Ascending aorta (tissue), 2 donors: ENCODE results near the gene MARCHF3. TPM values are rescaled to one million over a fixed set of nuclear protein-coding genes. Genes with fewer than 3 reads are reported as not detected.

Experiments used
- DNase-seq, 2 donors: peaks; one replicate each; pipeline ENCODE4 v3.0.0-alpha.2; 2019; ENCODE audit warnings: low spot score in 2 of 2
- H3K27ac ChIP-seq, 2 donors: fragments of 200-600 bp; sonication (generic); one replicate each; pipeline ENCODE4 v1.5.1; 2016 to 2017; ENCODE audit warnings: mild to moderate bottlenecking in 1 of 2
- H3K27me3 ChIP-seq: fragments of 200-600 bp; sonication (generic); one replicate; pipeline ENCODE4 v1.5.1; 2017
- H3K36me3 ChIP-seq, 2 donors: fragments of 200-600 bp; sonication (generic); one replicate each; pipeline ENCODE4 v1.5.1; 2016
- H3K4me1 ChIP-seq, 2 donors: fragments of 200-600 bp; sonication (generic); one replicate each; pipeline ENCODE4 v1.5.1; 2016 to 2017; ENCODE audit warnings: mild to moderate bottlenecking in 1 of 2
- H3K4me3 ChIP-seq, 2 donors: fragments of 200-600 bp; sonication (generic); one replicate each; pipeline ENCODE4 v1.5.1; 2016 to 2017; ENCODE audit warnings: mild to moderate bottlenecking in 1 of 2
- H3K9me3 ChIP-seq, 2 donors: fragments of 200-600 bp; sonication (generic); one replicate each; pipeline ENCODE4 v1.5.1; 2016
- CTCF ChIP-seq, 3 experiments: fragments of 200-600 bp in 2 of 3; fragments of 450-650 bp in 1 of 3; sonication (generic) in 2 of 3; IDR thresholded peaks; one replicate each; pipeline ENCODE4 v1.5.1; 2016 to 2019; ENCODE audit warnings: antibody characterized with exemption in 3 of 3, mild to moderate bottlenecking in 1 of 3, moderate library complexity in 1 of 3
- intact Hi-C: fragments of 100-400 bp; cut with DNase I; formaldehyde crosslinking; loops from one replicate; pipeline ENCODE4 v1.15.1; 2023
- total RNA-seq: library from RNA; depleted of rRNA; stranded (reverse); fragments of >200 nt; gene quantifications from one replicate; pipeline ENCODE4 v1.1.0, GENCODE V29; 2016

The MARCHF3 gene
- total RNA-seq, 1 donor from 2014 or later = 22.6 TPM

DNA sequence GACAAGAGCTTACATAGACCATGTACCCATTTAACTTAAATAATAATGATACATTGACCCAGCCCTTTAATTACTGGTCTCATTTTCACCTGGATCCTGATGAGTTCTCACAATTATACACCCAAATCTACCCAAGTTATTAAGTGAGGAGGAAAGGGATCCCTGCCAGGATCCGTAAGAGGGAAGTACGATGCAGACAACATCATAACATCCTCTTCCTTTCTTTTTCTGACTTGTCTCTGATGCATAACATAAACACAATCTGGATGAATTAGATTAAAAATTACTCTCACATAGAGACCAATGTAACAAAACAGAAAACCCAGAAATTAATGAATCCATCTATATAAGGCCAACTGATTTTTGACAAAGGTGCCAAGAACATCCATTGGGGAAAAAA lies 17.0 kb downstream of the MARCHF3 start:
- TF ChIP-seq CTCF (IDR thresholded peaks at IDR 0.05) = no peak
- H3K36me3 ChIP-seq = no peaks in the 10 kb centered on the region
- H3K9me3 ChIP-seq = no peaks in the 10 kb centered on the region
- no peak overlapping the region for H3K4me3 ChIP-seq
- no peak for DNase-seq
- H3K27me3 ChIP-seq = no peaks in the 10 kb centered on the region
- no peak overlapping the region for H3K27ac ChIP-seq
- intact Hi-C loops = no loop called here
- H3K4me1 ChIP-seq = no peaks in the 10 kb centered on the region

DNA sequence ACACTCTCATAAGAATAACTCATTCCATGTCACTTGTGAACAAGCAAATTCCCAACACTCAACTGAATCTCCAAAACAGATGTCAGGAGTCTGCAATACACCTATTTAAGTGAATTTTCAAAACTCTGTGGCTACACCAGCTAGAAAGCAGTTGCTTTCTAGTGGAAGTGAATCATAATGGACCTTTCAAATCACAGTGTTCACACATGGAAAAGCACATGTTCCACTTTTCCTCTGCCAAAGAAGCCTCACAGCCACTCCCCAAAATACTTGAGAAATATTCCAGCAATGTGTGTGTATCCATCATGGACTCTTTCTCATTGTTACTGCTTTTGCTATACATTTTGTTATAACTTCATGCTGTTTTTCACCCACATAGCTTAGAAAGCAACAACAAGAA lies 17.4 kb downstream of the MARCHF3 start:
- no peak for TF ChIP-seq CTCF (IDR thresholded peaks at IDR 0.05)
- DNase-seq = no peak
- no peaks in the 10 kb centered on the region for H3K27me3 ChIP-seq
- no peaks in the 10 kb centered on the region for H3K4me1 ChIP-seq
- H3K36me3 ChIP-seq = no peaks in the 10 kb centered on the region
- no peak overlapping the region for H3K4me3 ChIP-seq
- H3K27ac ChIP-seq = no peak overlapping the region
- intact Hi-C loops = no loop called here
- H3K9me3 ChIP-seq = no peaks in the 10 kb centered on the region

- intact Hi-C loops = no loop called here
- no peak for TF ChIP-seq CTCF (IDR thresholded peaks at IDR 0.05)
- no peak for DNase-seq
These were observed 18.3 kb downstream of the MARCHF3 start for GRCh38 chr5:127011961-127012644.

GRCh38 chr5:127011153-127011552 lies 19.2 kb downstream of the MARCHF3 start:
- Histone ChIP-seq H3K36me3 (no peaks in the 10 kb centered on the region), H3K4me1 (no peaks in the 10 kb centered on the region), H3K9me3 (no peaks in the 10 kb centered on the region), H3K27me3 (no peaks in the 10 kb centered on the region), H3K4me3 (no peak overlapping the region), H3K27ac (no peak overlapping the region)
- no peak for TF ChIP-seq CTCF (IDR thresholded peaks at IDR 0.05)
- no peak for DNase-seq
- intact Hi-C loops = no loop called here

More at GRCh38 chr5:127011961-127012644, 18.3 kb downstream of the MARCHF3 start:
- Histone ChIP-seq H3K27ac (no peak overlapping the region), H3K36me3 (no peaks in the 10 kb centered on the region), H3K27me3 (no peaks in the 10 kb centered on the region), H3K4me1 (no peaks in the 10 kb centered on the region), H3K9me3 (no peaks in the 10 kb centered on the region), H3K4me3 (no peak overlapping the region)

GRCh38 chr5:127010362-127010761 lies 20.0 kb downstream of the MARCHF3 start:
- H3K9me3 ChIP-seq = no peaks in the 10 kb centered on the region

More at GRCh38 chr5:127010362-127010761, 20.0 kb downstream of the MARCHF3 start:
- Histone ChIP-seq H3K27me3 (no peaks in the 10 kb centered on the region), H3K36me3 (no peaks in the 10 kb centered on the region), H3K4me1 (no peaks in the 10 kb centered on the region), H3K4me3 (no peak overlapping the region), H3K27ac (no peak overlapping the region)
- TF ChIP-seq CTCF (IDR thresholded peaks at IDR 0.05) = no peak
- DNase-seq = no peak
- intact Hi-C loops = no loop called here
